BLaER1 treated with 17β-estradiol and CSF1 and Interleukin-3, amounts not matched to agents 10 nM and 100 nM (cell line): Measurements from ENCODE around the gene ARVCF.

ENCODE experiments used
- H3K27ac ChIP-seq, 11 experiments: shearing (Covaris generic); formaldehyde crosslinking; 2 replicates each; pipeline ENCODE4 v1.8.1; 2022
- H3K27me3 ChIP-seq, 11 experiments: shearing (Covaris generic); formaldehyde crosslinking; 2 replicates each; pipeline ENCODE4 v1.8.1; 2022
- H3K36me3 ChIP-seq, 11 experiments: shearing (Covaris generic); formaldehyde crosslinking; 2 replicates each; pipeline ENCODE4 v1.8.1; 2022
- H3K4me1 ChIP-seq, 10 experiments: shearing (Covaris generic); formaldehyde crosslinking; 2 replicates each; pipeline ENCODE4 v1.8.1; 2022
- H3K4me2 ChIP-seq, 11 experiments: shearing (Covaris generic); formaldehyde crosslinking; 2 replicates each; pipeline ENCODE4 v1.8.1; 2022
- H3K4me3 ChIP-seq, 10 experiments: shearing (Covaris generic); formaldehyde crosslinking; 2 replicates each; pipeline ENCODE4 v1.8.1; 2022
- H3K9ac ChIP-seq, 11 experiments: shearing (Covaris generic); formaldehyde crosslinking; 2 replicates each; pipeline ENCODE4 v1.8.1; 2022
- H3K9me3 ChIP-seq, 11 experiments: shearing (Covaris generic); formaldehyde crosslinking; replicated peaks in 1 of 11; 2 replicates each; pipeline ENCODE4 v1.8.1; 2022
- H4K20me1 ChIP-seq, 11 experiments: shearing (Covaris generic); formaldehyde crosslinking; 2 replicates each; pipeline ENCODE4 v1.8.1; 2022
- Cebpa-rat ChIP-seq, 11 experiments: shearing (Covaris generic); IDR thresholded peaks; 2 replicates each; pipeline ENCODE4 v1.8.1; 2022

Gene ARVCF

GRCh38 chr22:19972652-19973550 is 43.7 kb downstream of the ARVCF start:
- TF ChIP-seq Cebpa-rat (IDR thresholded peaks at IDR 0.05) = no peak
- H3K4me1 ChIP-seq = peaks cover 9 to 60% (median 39%) of the 10 kb centered on the region in 10 experiments
- peaks cover 16 to 59% (median 39%) of the 10 kb centered on the region in 11 experiments for H3K36me3 ChIP-seq

GRCh38 chr22:19972251-19972650 is 44.4 kb downstream of the ARVCF start:
- Histone ChIP-seq H3K4me3 (no peak overlapping the region), H3K9ac (peak overlapping the region in 5 of 11 experiments; percentile 8 to 33 (median 27); a peak in 2 of 22 replicates), H3K4me1 (peaks cover 12 to 59% (median 41%) of the 10 kb centered on the region in 10 experiments), H3K36me3 (peaks cover 22 to 62% (median 46%) of the 10 kb centered on the region in 11 experiments), H3K27ac (peak overlapping the region in 3 of 11 experiments; percentile 34 to 45 (median 38); a peak in 4 of 22 replicates), H3K27me3 (no peaks in the 10 kb centered on the region), H4K20me1 (peaks cover 9 to 79% (median 38%) of the 10 kb centered on the region in 11 experiments; a peak in 19 of 22 replicates), H3K4me2 (no peak overlapping the region), H3K9me3 (no peaks in the 10 kb centered on the region)
- TF ChIP-seq Cebpa-rat (IDR thresholded peaks at IDR 0.05) = no peak

More at GRCh38 chr22:19972652-19973550, 43.7 kb downstream of the ARVCF start:
- Histone ChIP-seq H3K4me3 (no peak overlapping the region), H3K9me3 (no peaks in the 10 kb centered on the region), H3K4me2 (0 out of 22 replicates have a peak overlapping the region, but pooled peaks of 1 of the 11 experiments have one; percentile 86), H3K27me3 (no peaks in the 10 kb centered on the region), H4K20me1 (peaks cover 7 to 79% (median 33%) of the 10 kb centered on the region in 11 experiments; a peak in 19 of 22 replicates), H3K9ac (peak overlapping the region in 2 of 11 experiments; percentile 32 to 33; a peak in 1 of 22 replicates), H3K27ac (peak overlapping the region in 3 of 11 experiments; percentile 27 to 85 (median 38); a peak in 3 of 22 replicates)

GRCh38 chr22:19971276-19972124 is 45.1 kb downstream of the ARVCF start:
- Histone ChIP-seq H3K4me1 (peaks cover 20 to 51% (median 40%) of the 10 kb centered on the region in 10 experiments), H3K27me3 (no peaks in the 10 kb centered on the region), H3K9me3 (no peaks in the 10 kb centered on the region), H3K36me3 (peaks cover 29 to 69% (median 52%) of the 10 kb centered on the region in 11 experiments), H4K20me1 (peaks cover 9 to 79% (median 45%) of the 10 kb centered on the region in 11 experiments; a peak in 19 of 22 replicates), H3K27ac (peak overlapping the region in 4 of 11 experiments; percentile 34 to 45 (median 39); a peak in 5 of 22 replicates), H3K4me2 (0 out of 22 replicates have a peak overlapping the region, but pooled peaks of 2 of the 11 experiments have one; percentile 7 to 15), H3K4me3 (no peak overlapping the region), H3K9ac (peak overlapping the region in 6 of 11 experiments; percentile 3 to 35 (median 30); a peak in 9 of 22 replicates)
- no peak for TF ChIP-seq Cebpa-rat (IDR thresholded peaks at IDR 0.05)

GRCh38 chr22:19970479-19971275 is 45.9 kb downstream of the ARVCF start:
- Histone ChIP-seq H3K27me3 (no peaks in the 10 kb centered on the region), H3K4me2 (0 out of 22 replicates have a peak overlapping the region, but pooled peaks of 2 of the 11 experiments have one; percentile 7 to 15), H3K9me3 (no peaks in the 10 kb centered on the region), H3K9ac (peak overlapping the region in 6 of 11 experiments; percentile 15 to 41 (median 30); a peak in 7 of 22 replicates), H3K4me1 (peaks cover 26 to 53% (median 34%) of the 10 kb centered on the region in 10 experiments), H3K36me3 (peaks cover 30 to 77% (median 57%) of the 10 kb centered on the region in 11 experiments), H3K27ac (peak overlapping the region in 3 of 11 experiments; percentile 38 to 45 (median 40); a peak in 4 of 22 replicates), H4K20me1 (peaks cover 9 to 86% (median 45%) of the 10 kb centered on the region in 11 experiments; a peak in 19 of 22 replicates), H3K4me3 (no peak overlapping the region)
- TF ChIP-seq Cebpa-rat (IDR thresholded peaks at IDR 0.05) = no peak

- TF ChIP-seq Cebpa-rat (IDR thresholded peaks at IDR 0.05) = no peak
- Histone ChIP-seq H3K4me3 (no peak overlapping the region), H3K9ac (peak overlapping the region in 1 of 11 experiments; percentile 41; a peak in 1 of 22 replicates), H3K4me2 (no peak overlapping the region), H3K36me3 (peaks cover 31 to 82% (median 62%) of the 10 kb centered on the region in 11 experiments), H3K9me3 (no peaks in the 10 kb centered on the region), H4K20me1 (peaks cover 9 to 91% (median 41%) of the 10 kb centered on the region in 11 experiments; a peak in 19 of 22 replicates), H3K27ac (peak overlapping the region in 1 of 11 experiments; percentile 20; a peak in 2 of 22 replicates), H3K4me1 (peaks cover 19 to 53% (median 30%) of the 10 kb centered on the region in 10 experiments), H3K27me3 (no peaks in the 10 kb centered on the region)
Measured at GRCh38 chr22:19970031-19970478, 46.6 kb downstream of the ARVCF start.

GRCh38 chr22:19969141-19969928 is 47.3 kb downstream of the ARVCF start:
- peaks cover 38 to 89% (median 70%) of the 10 kb centered on the region in 11 experiments for H3K36me3 ChIP-seq

GRCh38 chr22:19968450-19968891 is 48.2 kb downstream of the ARVCF start:
- Histone ChIP-seq H3K36me3 (peaks cover 47 to 94% (median 78%) of the 10 kb centered on the region in 11 experiments), H3K9me3 (no peaks in the 10 kb centered on the region), H3K4me3 (no peak overlapping the region), H3K4me1 (peaks cover 5 to 46% (median 21%) of the 10 kb centered on the region in 10 experiments; a peak in 18 of 20 replicates), H3K27me3 (no peaks in the 10 kb centered on the region), H3K9ac (no peak overlapping the region), H3K27ac (no peak overlapping the region), H3K4me2 (no peak overlapping the region), H4K20me1 (peaks cover 9 to 94% (median 42%) of the 10 kb centered on the region in 11 experiments; a peak in 19 of 22 replicates)
- no peak for TF ChIP-seq Cebpa-rat (IDR thresholded peaks at IDR 0.05)

More at GRCh38 chr22:19969141-19969928, 47.3 kb downstream of the ARVCF start:
- peak overlapping the region in 1 of 11 experiments; percentile 20; a peak in 1 of 22 replicates for H3K27ac ChIP-seq
- no peak for TF ChIP-seq Cebpa-rat (IDR thresholded peaks at IDR 0.05)
- no peak overlapping the region for H3K4me3 ChIP-seq
- H3K27me3 ChIP-seq = no peaks in the 10 kb centered on the region
- H3K9me3 ChIP-seq = no peaks in the 10 kb centered on the region
- peaks cover 12 to 50% (median 29%) of the 10 kb centered on the region in 10 experiments for H3K4me1 ChIP-seq
- H4K20me1 ChIP-seq = peaks cover 9 to 92% (median 40%) of the 10 kb centered on the region in 11 experiments; a peak in 19 of 22 replicates
- no peak overlapping the region for H3K4me2 ChIP-seq
- H3K9ac ChIP-seq = peak overlapping the region in 3 of 11 experiments; percentile 6 to 41 (median 13); a peak in 1 of 22 replicates
